K562 (cell line): ENCODE measurements around the gene ZSCAN12. TPM values are rescaled to one million over a fixed set of nuclear protein-coding genes. Genes with fewer than 3 reads are reported as not detected.

Source experiments
- ELF1 ChIP-seq: fragments of 200-800 bp; sonication (Bioruptor generic); IDR thresholded peaks from 2 replicates; pipeline ENCODE4 v1.6.1; 2016; ENCODE audit warnings: missing genetic modification characterization, missing compliant biosample characterization
- POLR2AphosphoS2 ChIP-seq: IDR thresholded peaks from 2 replicates; pipeline ENCODE4 v1.6.1; 2012; ENCODE audit warnings: low read length, improper control_type of control experiment
- SMARCC2 ChIP-seq: fragments of 450-650 bp; IDR thresholded peaks from 2 replicates; pipeline ENCODE4 v1.6.1; 2017; ENCODE audit warnings: antibody characterized with exemption, moderate library complexity, mild to moderate bottlenecking, low read depth
- TAF7 ChIP-seq: fragments of 450-650 bp; IDR thresholded peaks from 2 replicates; pipeline ENCODE4 v1.6.1; 2016; ENCODE audit warnings: missing genetic modification characterization, missing compliant biosample characterization
- ZBTB7A ChIP-seq: IDR thresholded peaks from 2 replicates; pipeline ENCODE4 v1.6.1; 2011; ENCODE audit warnings: low read depth, mild to moderate bottlenecking, low read length, moderate library complexity, borderline replicate concordance; ENCODE audit not compliant: control insufficient read depth
- polyA plus RNA-seq, 8 experiments: library from polyadenylated mRNA; depleted of rRNA in 4 of 8; stranded (reverse) in 5 of 8; unstranded in 3 of 8; fragments of >200 nt; fragmentation: Nextera tagmentation in 2 of 8; fragmentation: Illumina TruSeq in 1 of 8; extraction: Ambion mirVana in 2 of 8; extraction: Trizol in 1 of 8; gene quantifications; 2 replicates each; pipeline versions ENCODE4 v1.2.1 to v1.2.3, GENCODE V29; 2011 to 2014; ENCODE audit warnings: inconsistent platforms in 1 of 8, missing spikeins in 1 of 8
- total RNA-seq, 7 experiments: library from RNA; depleted of rRNA in 6 of 7; stranded (reverse); fragments of >200 nt in 6 of 7; fragmentation: Illumina TruSeq in 2 of 7; extraction: Trizol in 2 of 7; gene quantifications; 2 replicates each; pipeline versions ENCODE4 v1.2.1 to v1.2.3, GENCODE V29; 2011 to 2021; ENCODE audit warnings: low replicate concordance in 1 of 7
- TF ChIP-seq, protein P1 (sequence below): sonication (generic); formaldehyde crosslinking; IDR thresholded peaks from 2 replicates; pipeline ENCODE4 v1.8.0; 2023; ENCODE audit warnings: missing genetic modification reagents, mild to moderate bottlenecking, borderline replicate concordance
- TF ChIP-seq, protein P2 (sequence below): sonication (generic); IDR thresholded peaks from 2 replicates; pipeline ENCODE4 v1.6.1; 2016
- TF ChIP-seq, protein P3 (sequence below): sonication (generic); formaldehyde crosslinking; IDR thresholded peaks from 2 replicates; pipeline ENCODE4 v1.8.0; 2022; ENCODE audit warnings: mild to moderate bottlenecking, missing genetic modification reagents, borderline replicate concordance
- TF ChIP-seq, protein P4 (sequence below), 3 experiments: fragments of 200-800 bp in 1 of 3; sonication (Bioruptor generic) in 1 of 3; sonication (generic) in 1 of 3; formaldehyde crosslinking in 1 of 3; IDR thresholded peaks; 2 replicates each; pipeline versions ENCODE4 v1.6.1 to v1.8.0; 2016 to 2022; ENCODE audit warnings: mild to moderate bottlenecking in 2 of 3, missing compliant biosample characterization in 2 of 3, missing genetic modification characterization in 2 of 3, missing genetic modification reagents in 1 of 3
- TF ChIP-seq, protein P5 (sequence below), 3 experiments: fragments of 200-800 bp in 1 of 3; fragments of 250-450 bp in 1 of 3; fragments of 450-650 bp in 1 of 3; sonication (Bioruptor Pico) in 1 of 3; sonication (Bioruptor generic) in 1 of 3; formaldehyde crosslinking in 1 of 3; IDR thresholded peaks; 2 replicates each; pipeline versions ENCODE4 v1.6.1 to v1.8.0; 2016 to 2022; ENCODE audit warnings: mild to moderate bottlenecking in 2 of 3, missing genetic modification characterization in 2 of 3, missing compliant biosample characterization in 1 of 3, moderate library complexity in 1 of 3

ZSCAN12 gene
- total and polyA plus RNA-seq, 9 of the 15 experiments (the other 6 are each of a cell fraction or from before 2014, with no cell fraction given) = 2.5 to 19.6 (median 12.5) TPM

DNA sequence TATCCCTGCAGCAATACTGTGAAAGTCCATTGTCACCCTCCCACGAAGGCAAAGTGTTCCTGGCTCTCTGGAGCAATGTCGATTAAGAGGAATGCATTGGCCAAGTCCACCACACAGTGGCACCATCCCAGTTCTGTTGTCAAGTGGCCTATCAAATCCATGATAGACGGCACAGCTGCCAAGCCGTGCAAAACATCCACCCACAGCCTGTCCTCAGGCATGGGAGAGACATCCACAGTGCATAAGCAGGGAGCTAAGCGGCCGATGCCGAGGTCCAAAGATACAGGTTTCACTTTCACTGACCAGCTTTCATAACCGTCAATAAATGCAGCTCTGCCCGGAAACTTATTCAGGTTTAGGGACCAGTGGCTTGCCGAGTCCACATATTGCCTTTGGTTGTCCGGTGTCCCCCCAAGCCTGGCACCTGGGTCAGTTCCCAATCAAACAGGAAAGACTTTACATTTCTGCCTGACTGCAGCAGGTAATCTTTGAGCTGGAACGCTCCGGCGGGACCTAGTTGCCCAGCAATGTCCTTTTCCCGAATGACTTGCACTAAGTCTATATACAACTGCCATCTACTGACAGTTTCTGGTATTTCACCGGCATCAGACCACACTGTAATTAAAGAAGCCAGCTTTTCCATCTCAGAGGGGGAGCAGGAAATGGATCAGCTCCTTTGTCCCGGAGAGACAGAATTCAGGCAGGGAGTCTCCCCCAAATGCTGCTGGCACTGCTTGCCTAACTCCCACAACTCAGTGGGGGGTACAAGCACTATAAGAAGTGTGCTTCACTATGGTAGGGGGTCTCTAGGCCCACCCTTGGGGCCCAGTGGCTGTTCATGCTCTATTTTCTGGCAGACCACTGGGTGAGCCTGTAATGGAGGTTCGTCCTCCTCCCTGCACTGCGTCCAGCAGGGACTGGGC lies 43.5 kb downstream of the ZSCAN12 start (continued):
- TF ChIP-seq, protein P1, sequence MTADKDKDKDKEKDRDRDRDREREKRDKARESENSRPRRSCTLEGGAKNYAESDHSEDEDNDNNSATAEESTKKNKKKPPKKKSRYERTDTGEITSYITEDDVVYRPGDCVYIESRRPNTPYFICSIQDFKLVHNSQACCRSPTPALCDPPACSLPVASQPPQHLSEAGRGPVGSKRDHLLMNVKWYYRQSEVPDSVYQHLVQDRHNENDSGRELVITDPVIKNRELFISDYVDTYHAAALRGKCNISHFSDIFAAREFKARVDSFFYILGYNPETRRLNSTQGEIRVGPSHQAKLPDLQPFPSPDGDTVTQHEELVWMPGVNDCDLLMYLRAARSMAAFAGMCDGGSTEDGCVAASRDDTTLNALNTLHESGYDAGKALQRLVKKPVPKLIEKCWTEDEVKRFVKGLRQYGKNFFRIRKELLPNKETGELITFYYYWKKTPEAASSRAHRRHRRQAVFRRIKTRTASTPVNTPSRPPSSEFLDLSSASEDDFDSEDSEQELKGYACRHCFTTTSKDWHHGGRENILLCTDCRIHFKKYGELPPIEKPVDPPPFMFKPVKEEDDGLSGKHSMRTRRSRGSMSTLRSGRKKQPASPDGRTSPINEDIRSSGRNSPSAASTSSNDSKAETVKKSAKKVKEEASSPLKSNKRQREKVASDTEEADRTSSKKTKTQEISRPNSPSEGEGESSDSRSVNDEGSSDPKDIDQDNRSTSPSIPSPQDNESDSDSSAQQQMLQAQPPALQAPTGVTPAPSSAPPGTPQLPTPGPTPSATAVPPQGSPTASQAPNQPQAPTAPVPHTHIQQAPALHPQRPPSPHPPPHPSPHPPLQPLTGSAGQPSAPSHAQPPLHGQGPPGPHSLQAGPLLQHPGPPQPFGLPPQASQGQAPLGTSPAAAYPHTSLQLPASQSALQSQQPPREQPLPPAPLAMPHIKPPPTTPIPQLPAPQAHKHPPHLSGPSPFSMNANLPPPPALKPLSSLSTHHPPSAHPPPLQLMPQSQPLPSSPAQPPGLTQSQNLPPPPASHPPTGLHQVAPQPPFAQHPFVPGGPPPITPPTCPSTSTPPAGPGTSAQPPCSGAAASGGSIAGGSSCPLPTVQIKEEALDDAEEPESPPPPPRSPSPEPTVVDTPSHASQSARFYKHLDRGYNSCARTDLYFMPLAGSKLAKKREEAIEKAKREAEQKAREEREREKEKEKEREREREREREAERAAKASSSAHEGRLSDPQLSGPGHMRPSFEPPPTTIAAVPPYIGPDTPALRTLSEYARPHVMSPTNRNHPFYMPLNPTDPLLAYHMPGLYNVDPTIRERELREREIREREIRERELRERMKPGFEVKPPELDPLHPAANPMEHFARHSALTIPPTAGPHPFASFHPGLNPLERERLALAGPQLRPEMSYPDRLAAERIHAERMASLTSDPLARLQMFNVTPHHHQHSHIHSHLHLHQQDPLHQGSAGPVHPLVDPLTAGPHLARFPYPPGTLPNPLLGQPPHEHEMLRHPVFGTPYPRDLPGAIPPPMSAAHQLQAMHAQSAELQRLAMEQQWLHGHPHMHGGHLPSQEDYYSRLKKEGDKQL (CRISPR knock-in tag) = no peak
- TF ChIP-seq TAF7 = 0 out of 2 replicates have a peak, but pooled peaks have one; percentile 32
- TF ChIP-seq, protein P2, sequence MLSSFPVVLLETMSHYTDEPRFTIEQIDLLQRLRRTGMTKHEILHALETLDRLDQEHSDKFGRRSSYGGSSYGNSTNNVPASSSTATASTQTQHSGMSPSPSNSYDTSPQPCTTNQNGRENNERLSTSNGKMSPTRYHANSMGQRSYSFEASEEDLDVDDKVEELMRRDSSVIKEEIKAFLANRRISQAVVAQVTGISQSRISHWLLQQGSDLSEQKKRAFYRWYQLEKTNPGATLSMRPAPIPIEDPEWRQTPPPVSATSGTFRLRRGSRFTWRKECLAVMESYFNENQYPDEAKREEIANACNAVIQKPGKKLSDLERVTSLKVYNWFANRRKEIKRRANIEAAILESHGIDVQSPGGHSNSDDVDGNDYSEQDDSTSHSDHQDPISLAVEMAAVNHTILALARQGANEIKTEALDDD = peak; percentile 88
- TF ChIP-seq SMARCC2 = peak; percentile 42; the same call in 1 of the 2 replicates
- TF ChIP-seq POLR2AphosphoS2 = peak; percentile 66
- TF ChIP-seq, protein P3, sequence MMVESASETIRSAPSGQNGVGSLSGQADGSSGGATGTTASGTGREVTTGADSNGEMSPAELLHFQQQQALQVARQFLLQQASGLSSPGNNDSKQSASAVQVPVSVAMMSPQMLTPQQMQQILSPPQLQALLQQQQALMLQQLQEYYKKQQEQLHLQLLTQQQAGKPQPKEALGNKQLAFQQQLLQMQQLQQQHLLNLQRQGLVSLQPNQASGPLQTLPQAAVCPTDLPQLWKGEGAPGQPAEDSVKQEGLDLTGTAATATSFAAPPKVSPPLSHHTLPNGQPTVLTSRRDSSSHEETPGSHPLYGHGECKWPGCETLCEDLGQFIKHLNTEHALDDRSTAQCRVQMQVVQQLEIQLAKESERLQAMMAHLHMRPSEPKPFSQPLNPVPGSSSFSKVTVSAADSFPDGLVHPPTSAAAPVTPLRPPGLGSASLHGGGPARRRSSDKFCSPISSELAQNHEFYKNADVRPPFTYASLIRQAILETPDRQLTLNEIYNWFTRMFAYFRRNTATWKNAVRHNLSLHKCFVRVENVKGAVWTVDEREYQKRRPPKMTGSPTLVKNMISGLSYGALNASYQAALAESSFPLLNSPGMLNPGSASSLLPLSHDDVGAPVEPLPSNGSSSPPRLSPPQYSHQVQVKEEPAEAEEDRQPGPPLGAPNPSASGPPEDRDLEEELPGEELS = no peak
- TF ChIP-seq, protein P4, sequence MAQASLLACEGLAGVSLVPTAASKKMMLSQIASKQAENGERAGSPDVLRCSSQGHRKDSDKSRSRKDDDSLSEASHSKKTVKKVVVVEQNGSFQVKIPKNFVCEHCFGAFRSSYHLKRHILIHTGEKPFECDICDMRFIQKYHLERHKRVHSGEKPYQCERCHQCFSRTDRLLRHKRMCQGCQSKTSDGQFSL (CRISPR knock-in tag; IDR thresholded peaks at IDR 0.05) = peak; percentile 70
- TF ChIP-seq, protein P4 (tag; IDR thresholded peaks at IDR 0.05) = no peak
- peak; percentile 82 for TF ChIP-seq ZBTB7A
- TF ChIP-seq ELF1 = peak; percentile 15; the same call in 1 of the 2 replicates
- TF ChIP-seq, protein P5, sequence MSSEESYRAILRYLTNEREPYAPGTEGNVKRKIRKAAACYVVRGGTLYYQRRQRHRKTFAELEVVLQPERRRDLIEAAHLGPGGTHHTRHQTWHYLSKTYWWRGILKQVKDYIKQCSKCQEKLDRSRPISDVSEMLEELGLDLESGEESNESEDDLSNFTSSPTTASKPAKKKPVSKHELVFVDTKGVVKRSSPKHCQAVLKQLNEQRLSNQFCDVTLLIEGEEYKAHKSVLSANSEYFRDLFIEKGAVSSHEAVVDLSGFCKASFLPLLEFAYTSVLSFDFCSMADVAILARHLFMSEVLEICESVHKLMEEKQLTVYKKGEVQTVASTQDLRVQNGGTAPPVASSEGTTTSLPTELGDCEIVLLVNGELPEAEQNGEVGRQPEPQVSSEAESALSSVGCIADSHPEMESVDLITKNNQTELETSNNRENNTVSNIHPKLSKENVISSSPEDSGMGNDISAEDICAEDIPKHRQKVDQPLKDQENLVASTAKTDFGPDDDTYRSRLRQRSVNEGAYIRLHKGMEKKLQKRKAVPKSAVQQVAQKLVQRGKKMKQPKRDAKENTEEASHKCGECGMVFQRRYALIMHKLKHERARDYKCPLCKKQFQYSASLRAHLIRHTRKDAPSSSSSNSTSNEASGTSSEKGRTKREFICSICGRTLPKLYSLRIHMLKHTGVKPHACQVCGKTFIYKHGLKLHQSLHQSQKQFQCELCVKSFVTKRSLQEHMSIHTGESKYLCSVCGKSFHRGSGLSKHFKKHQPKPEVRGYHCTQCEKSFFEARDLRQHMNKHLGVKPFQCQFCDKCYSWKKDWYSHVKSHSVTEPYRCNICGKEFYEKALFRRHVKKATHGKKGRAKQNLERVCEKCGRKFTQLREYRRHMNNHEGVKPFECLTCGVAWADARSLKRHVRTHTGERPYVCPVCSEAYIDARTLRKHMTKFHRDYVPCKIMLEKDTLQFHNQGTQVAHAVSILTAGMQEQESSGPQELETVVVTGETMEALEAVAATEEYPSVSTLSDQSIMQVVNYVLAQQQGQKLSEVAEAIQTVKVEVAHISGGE (CRISPR knock-in tag; IDR thresholded peaks at IDR 0.05) = peak in 1 of 3 experiments; percentile 81; a peak in 2 of 6 replicates
